GM18517 (cell line): ENCODE results near the gene CIITA.
"Not testable (repeated sequence)": the region's sequence is repeated elsewhere in the genome, so short reads cannot be mapped to it uniquely, and the experiment has no call there.

Source experiments
- ATAC-seq: cut with Tn5 transposase; IDR thresholded peaks from one replicate; pipeline ENCODE4 v1.9.1; 2021; ENCODE audit warnings: mild to moderate bottlenecking, moderate library complexity; ENCODE audit not compliant: unreplicated experiment

The CIITA gene

GRCh38 chr16:10876799-10877341, at the start of gene CIITA:
Gene CIITA, plus strand, starts transcription at chr16:10877202. Its CDS starts 129 bp downstream, at chr16:10877331.
- peak; percentile 54 for ATAC-seq

DNA sequence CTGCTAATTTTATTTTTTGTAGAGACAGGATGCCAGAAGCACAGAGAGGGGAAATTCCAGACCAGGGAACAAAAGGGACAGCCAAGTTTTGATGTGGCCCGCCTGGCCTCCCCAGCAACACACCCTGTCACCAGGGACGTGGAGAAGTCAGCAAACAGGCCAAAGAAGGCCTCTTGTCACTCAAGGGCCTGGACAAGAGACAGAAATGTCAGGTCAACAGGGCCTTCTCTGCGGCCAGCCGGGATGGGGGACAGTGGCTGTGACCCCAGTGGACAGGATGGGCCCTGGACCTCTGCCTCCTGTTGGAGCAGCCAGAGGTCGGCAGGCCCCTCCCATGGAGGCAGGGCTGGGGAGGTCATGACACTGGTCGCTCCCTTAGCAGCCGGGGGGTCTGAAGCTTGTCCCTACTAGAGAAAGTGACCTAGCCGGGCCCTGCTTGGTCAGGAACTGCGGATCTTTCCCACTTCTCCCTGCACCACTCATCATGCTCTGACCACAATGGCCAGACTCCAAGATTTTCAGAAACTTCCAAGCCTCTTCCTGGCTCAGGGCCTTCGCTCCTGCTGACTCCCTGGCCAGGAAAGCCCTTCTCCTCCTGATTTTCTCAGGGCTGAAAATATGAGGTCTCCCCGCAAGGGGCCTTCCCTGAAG, 49.2 kb upstream of the CIITA start:
- ATAC-seq = no peak

DNA sequence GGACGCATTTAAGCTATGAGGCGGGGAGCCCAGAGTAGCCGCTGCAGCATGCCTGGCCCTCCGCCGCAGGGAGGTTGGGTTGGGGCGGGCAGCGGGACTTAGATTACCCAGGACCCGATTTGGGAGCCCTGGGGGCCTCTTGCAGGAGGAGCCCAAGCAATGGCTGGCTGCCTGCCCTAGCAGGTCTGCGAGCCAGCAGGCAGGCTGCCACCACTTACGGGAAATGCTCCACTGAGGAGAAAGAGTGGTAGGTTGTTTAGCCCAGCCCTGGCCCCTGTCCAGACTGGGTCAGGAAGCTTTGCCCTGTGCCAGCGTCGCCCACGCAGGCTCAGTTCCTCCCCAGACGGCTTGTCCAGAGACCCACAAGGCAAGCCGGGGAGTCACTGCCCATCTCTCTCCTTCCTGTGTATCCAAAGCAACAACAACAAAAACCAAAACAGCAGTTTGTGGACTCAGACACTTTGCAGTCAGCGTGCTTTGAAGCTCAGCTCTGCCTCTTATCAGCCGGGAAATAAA, 48.1 kb upstream of the CIITA start:
- ATAC-seq = no peak

GRCh38 chr16:10829390-10830098, 47.5 kb upstream of the CIITA start:
- not testable (repeated sequence) for ATAC-seq

DNA sequence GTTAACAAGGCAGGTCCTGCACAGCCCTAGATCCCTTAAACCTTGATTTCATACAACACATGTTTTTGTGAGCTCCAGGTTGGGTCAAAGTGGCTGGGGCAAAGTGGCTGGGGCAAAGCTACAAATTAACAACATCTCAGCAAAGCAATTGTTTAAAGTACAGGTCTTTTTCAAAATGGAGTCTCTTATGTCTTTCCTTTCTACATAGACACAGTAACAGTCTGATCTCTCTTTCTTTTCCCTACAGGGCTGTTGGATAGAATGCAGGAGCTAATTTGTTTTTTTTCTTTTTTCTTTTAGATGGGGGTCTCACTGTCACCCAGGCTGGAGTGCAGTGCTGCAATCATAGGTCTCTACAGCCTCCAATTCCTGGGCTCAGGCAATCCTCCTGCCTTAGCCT, 46.8 kb upstream of the CIITA start:
- not testable (repeated sequence) for ATAC-seq

GRCh38 chr16:10831894-10832886, 44.8 kb upstream of the CIITA start:
- no peak for ATAC-seq

DNA sequence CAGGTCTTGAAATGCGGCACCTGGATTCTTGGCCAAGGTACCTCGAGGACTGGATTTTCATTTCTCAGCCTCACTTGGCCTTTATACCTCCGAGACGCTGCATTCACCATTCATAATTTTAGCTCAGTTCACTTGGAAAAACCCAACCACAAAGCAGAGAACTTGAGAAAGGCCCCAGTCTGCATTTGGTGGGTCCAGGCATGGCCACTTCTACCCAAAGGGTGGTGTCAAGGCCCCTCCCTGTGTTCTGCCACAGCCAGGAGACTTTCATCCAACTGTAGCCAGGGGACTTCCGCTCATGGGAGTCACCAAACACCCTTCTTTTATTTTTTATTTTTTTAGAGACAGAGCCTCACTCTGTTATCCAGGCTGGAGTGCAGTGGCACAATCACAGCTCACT, 43.7 kb upstream of the CIITA start:
- no peak for ATAC-seq

DNA sequence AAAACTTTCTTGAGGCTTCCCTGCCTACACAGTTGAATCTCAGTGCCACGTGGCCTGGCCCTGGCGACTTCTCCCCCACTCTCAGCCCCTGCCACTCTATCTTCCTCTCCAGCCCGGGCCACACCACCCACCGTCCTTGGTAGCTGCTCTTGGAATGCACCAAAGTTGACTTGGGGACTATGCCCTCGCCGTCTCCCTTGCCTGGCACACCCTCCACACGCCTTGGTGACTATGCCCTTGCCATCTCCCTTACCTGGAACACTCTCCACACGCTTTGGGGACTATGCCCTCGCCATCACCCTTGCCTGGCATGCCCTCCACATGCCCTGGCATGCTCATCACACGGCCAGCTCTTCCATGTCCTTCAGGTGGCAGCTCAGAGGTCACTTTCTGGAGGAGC, 42.9 kb upstream of the CIITA start:
- ATAC-seq = no peak

GRCh38 chr16:10834766-10835165, 42.2 kb upstream of the CIITA start:
- no peak for ATAC-seq

GRCh38 chr16:10835281-10835931, 41.6 kb upstream of the CIITA start:
- peak; percentile 53 for ATAC-seq

DNA sequence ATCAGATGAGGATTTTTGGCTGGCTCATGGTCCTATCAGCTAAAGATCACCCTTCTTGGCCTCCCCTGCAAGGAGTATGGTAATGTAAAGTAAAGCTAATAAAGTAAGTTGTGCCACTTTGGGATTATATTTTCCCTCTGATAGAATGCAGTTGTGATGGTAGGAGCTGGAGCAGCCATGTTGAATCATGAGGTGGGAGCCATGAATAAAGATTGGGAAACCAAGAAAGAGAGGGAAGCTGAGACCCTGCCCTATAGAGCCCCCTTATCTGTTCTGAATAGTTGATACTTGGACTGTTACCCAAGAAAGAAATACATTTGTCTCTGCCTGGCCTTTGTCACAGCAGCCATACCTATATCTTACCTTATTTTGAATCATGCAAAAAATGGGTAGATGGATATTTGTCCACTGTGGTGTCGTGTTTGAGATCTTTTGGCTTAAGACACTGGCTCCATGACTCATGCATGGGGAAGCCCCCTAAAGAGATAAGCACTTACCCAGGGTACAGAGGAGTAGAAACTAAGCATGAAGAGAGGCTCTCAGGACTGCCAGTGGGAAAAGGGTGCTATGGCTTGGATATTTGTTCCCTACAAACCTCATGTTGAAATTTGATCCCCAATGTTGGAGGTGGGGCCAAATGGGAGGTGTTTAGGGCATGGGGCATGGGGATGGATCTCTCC, 40.7 kb upstream of the CIITA start:
- no peak for ATAC-seq

DNA sequence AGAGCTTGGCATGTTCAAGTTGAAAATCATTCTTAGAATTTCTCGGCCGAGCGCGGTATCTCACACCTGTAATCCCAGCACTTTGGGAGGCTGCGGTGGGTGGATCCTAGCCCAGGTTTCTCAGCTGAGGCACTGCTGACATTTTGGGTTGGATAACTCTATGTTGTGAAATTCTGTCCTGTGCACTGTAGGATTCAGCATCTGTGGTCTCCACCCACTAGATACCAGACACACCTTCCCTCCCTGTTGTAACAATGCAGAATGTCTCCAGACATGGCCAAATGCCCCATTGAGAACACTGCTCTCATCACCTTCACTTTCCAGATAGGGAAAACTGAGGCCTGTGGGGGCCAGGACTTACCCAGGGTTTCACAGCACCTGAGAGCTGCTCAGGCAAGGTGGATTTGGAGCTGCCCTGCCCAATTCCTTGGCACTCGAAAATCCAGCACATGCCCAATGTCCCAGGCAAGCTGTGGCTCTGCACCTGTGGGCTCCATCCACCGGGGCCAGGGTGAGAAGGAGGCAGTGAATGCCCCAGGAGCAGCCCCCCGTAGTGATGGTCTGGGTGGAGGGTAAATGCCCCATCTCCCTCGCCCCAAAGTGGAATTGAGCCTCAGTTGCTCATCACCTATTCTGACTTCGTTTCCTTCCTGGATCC, 38.3 kb upstream of the CIITA start:
- ATAC-seq = no peak

DNA sequence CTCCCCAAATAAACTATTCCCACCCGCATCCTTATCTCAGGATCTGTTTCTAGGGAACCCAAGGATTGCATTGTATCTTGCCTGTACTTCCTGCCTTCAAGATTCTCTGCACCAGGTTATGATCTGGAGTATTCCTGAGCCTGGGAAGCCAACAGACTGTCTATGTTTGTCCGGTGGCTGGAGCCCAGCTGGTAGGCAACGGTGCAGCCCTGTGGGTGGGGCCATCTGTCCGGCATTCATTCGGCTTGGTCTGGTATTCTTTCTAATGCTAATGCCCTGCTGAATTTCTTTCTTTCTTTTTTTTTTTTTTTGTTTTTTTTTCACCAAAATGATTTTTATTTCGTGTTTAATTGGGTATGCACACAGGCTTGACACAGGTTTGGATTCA, 37.7 kb upstream of the CIITA start:
- ATAC-seq = no peak

DNA sequence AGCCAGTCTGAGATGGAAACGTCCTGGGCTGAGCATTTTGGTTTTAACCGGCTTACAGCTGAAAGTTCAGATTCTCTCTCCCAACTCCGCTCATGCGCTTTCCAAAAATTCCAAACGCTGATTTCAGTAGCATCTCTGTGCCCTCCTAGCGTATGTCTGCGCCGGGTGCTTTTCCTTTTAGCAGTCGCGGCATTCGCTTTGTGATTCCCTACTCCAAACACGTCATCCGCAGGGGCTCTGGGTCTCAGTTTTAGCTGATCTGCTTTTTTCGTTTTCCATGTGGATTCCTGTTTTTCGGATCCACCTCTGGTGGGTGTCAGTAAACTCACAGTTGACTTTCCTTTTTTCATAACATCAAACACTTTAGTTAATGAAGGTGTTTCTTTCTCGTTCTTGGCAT, 36.3 kb upstream of the CIITA start:
- ATAC-seq = no peak

- no peak for ATAC-seq
These were observed 30.6 kb upstream of the CIITA start for GRCh38 chr16:10846213-10846998.

- ATAC-seq = no peak
These were observed 29.8 kb upstream of the CIITA start for GRCh38 chr16:10847176-10847575.

DNA sequence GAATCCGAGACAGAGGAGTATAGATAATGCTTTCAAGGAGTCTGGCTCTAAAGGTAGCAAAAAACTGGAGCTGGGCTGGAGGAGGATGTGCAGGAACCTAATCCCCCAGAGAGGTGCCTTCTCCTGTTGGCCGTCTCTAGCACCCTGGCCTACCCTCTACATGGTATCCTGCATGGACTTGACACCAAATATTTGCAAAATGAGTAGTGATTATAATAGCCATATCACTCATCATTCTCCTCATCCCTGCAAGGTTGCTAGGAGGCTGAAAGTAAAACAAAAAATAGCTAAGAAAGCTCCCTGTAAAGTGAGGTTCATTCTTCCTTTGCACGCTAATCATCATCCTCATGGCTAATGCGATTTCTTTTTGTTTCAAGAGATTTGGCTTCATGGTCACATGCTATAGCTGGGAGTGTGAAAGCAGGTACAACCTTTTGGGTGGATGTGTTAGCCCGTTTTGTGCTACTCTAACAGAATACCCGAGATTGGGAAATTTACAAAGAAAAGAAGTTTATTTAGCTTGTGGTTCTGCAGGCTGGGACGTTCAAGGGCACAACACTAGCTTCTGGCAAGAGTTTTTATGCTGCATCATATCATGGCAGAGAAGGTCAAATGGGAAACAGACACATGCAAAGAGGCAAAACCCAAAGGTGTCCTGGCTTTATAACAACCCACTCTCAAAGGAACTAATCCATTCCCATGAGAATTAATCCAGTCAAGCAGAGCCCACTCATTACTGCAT, 27.1 kb upstream of the CIITA start:
- no peak for ATAC-seq

DNA sequence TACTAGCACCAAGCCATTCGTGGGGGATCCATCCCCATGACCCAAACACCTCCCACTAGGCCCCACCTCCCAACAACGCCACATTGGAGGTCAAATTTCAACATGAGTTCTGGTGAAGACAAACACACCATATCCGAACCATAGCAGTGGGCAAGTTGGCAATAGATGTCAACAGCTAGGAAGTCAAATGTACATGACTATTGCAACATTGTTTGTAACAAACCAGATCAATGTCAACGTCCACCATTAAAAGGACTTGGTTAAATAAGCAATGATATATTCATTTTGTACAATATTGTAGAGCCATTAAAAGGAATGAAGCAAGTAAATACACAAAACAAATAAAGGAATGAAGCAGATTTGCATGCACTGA, 26.5 kb upstream of the CIITA start:
- ATAC-seq = no peak
